ENCODE data around the gene DGKA.
"Not testable (repeated sequence)": the region's sequence is repeated elsewhere in the genome, so short reads cannot be mapped to it uniquely, and the experiment has no call there.

Gene DGKA

DNA sequence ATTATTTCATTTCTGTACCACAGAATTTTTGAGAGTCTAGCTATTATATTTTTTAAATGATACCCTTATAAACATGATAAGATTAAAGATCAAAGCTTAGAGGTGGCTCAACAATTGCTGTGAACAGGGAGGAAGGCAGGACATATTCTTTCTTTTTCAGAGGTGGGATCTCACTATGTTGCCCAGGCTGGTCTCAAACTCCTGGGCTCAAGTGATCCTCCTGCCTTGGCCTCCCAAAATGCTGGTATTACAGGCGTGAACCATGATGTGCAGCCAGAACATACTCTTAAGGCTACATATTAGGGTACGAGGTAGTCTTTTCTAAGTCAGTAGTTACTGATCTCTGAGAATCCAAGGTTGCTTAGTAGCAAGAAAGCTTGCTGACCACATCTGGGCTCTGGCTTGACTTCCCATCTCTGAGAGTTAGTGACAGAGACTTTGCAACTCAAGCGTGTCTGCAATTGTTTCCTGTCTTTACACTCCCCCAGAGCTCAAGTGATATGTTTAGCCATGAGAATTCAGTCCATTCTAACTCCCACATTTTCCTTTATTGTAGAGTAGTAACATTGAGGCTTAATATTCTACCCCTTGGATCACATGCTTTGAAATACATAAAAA is 51.5 kb downstream of the DGKA start:
- H3K27ac ChIP-seq, result no peak overlapping the region
- TF ChIP-seq, protein P1, sequence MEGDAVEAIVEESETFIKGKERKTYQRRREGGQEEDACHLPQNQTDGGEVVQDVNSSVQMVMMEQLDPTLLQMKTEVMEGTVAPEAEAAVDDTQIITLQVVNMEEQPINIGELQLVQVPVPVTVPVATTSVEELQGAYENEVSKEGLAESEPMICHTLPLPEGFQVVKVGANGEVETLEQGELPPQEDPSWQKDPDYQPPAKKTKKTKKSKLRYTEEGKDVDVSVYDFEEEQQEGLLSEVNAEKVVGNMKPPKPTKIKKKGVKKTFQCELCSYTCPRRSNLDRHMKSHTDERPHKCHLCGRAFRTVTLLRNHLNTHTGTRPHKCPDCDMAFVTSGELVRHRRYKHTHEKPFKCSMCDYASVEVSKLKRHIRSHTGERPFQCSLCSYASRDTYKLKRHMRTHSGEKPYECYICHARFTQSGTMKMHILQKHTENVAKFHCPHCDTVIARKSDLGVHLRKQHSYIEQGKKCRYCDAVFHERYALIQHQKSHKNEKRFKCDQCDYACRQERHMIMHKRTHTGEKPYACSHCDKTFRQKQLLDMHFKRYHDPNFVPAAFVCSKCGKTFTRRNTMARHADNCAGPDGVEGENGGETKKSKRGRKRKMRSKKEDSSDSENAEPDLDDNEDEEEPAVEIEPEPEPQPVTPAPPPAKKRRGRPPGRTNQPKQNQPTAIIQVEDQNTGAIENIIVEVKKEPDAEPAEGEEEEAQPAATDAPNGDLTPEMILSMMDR (conservative IDR thresholded peaks at IDR 0.05), result no peak

DNA sequence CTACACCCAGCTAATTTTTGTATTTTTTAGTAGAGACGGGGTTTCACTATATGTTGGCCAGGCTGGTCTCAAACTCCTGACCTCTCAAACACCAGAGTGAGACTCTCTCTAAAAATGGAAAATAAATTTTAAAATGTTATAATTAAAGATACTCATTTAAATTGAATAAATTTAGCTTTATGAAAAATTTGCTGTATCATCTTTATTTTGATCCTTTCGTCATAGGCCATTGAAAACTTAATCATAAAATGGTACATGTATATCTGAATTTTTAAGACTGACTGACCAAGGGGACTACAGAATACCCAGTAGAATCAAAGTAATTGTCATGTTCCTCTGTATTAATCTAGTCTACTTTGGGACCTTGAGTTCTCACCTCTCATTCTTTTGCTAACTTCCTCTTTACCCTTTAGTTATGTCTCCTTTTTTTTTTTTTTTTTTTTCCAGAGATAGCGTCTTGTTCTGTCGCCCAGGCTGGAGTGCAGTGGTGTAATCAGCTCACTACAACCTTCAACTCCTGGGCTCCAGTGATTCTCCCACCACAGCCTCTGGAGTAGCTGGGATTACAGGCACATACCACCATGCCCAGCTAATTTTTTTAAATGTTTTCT is 52.4 kb downstream of the DGKA start:
- no peak overlapping the region for H3K27ac ChIP-seq
- TF ChIP-seq, protein P1 (conservative IDR thresholded peaks at IDR 0.05), result no peak

DNA sequence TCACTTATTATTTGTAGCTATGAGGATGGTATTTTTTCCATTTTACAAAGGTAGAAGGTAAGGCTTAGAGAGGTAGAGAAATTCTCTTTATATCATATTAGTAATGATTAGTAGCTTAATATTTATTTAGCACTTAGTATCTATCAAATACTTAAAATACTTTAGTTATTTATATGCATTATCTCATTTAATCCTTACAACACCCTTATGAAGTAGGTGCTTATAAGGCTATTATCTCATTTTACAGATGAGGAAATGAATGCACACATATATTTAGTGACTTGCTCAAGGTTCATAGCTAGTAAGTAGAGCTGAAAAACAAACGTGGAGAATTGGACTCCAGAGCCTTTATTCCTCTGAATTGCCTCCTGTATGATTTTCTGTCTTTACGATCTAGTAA is 53.9 kb downstream of the DGKA start:
- no peak overlapping the region for H3K27ac ChIP-seq
- TF ChIP-seq, protein P1 (conservative IDR thresholded peaks at IDR 0.05), result no peak

DNA sequence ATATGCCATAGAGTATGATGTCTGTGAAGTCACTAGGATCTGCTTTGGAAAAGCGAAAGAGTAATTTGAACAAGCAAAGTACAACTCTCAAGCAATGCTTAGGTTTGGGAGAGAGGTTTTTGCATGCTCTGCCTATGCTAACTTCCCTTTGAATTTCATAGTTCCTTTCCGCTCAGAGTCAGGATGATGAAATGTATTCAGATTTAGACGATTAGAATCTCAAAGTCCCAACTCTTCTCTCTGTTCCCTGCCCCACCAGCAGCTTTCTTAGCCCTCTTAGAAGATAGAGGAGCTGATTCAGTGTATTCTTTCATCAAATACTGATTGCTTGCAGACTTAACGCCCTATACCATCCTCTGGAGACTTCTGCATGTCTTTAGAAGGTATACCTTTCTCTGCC is 54.4 kb downstream of the DGKA start:
- TF ChIP-seq, protein P1 (conservative IDR thresholded peaks at IDR 0.05), result no peak
- no peak overlapping the region for H3K27ac ChIP-seq

DNA sequence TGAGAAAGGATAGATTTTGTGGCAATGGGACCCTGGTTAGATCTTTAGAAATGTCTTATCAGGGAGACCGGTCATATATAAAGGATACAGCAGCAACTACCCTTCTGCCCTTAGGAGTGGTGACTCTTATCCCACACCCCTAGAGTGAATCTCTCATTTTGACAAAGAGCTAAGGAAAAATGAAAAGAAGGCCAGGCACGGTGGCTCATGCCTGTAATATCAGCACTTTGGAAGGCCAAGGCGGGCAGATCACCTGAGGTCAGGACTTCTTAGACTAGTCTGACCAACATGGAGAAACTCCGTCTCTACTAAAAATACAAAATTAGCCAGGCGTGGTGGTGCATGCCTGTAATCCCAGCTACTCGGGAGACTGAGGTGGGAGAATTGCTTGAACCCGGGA is 55.0 kb downstream of the DGKA start:
- not testable (repeated sequence) for H3K27ac ChIP-seq

DNA sequence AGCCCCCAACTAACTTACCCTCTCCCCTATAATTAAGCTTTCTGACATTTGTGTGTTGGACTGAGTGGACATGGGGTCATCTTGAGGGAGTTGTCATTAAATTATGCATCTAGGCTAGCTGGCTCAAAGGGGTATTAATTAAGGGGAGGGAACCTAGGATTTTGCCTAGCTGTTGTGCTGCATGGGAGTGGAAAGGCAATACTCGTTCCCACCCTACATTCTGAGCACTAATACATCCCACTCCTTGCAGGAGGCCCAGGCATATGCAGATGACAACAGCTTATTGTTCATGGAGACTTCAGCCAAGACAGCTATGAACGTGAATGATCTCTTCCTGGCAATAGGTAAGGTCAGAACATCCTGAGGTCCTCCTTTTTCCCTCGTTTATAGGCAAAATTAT is 60.1 kb downstream of the DGKA start:
- TF ChIP-seq, protein P1 (conservative IDR thresholded peaks at IDR 0.05), result no peak
- H3K27ac ChIP-seq, result no peak overlapping the region

DNA sequence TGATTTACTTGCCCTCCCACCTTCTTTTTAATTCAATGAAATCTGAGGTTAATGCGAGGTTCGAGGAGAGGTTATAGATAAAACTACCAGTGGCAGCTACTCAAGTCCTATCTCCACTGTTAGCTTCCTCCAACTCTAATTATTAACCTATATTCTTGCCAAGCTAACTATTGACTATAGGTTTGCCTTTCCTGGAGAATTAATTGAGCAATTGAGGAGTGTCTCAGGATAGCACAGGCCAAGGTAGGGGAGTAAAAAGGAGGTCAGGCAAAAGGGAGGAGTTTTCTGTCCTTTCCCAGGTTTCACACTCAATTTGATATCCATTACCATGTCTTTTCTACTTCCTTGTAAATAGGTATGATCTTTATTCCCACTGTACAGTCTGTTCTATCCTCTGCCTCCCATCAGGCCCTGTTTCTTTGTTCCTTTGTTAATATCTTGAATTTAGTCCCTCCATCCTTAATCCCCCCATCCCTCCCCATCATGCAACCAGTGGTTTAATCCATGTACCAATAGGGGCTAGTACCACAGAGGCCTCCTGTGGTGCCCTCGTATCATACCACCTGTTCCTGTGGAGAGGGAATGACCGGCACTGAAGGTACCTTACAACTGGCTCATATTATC is 62.4 kb downstream of the DGKA start:
- TF ChIP-seq, protein P1 (conservative IDR thresholded peaks at IDR 0.05), result no peak
- no peak overlapping the region for H3K27ac ChIP-seq

DNA sequence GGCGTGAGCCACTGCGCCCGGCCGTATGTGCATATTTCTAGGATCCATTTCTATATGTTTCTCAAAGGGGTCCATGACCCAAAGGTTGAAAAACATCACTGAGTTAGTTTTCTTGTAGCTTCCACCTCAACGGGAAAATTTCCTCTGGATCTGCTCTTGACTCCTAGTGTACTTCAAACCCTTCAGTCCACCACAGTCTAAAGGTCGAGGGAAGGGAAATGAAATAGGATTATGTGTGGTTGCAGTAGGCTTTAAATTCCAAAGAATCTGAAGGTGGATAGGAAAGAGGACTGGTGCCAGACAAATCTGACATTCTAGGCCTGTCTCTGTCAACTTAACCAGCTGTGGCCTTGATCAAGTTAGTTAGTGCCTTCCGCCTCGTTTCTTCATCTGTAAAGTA is 64.4 kb downstream of the DGKA start:
- TF ChIP-seq, protein P1 (conservative IDR thresholded peaks at IDR 0.05), result no peak
- H3K27ac ChIP-seq, result no peak overlapping the region
